NCI-H1436 treated with DMSO at 0.1 percent for 48 hours (cell line): ENCODE results near the gene MAPKAPK2.
"Not testable (repeated sequence)": the region's sequence is repeated elsewhere in the genome, so short reads cannot be mapped to it uniquely, and the experiment has no call there.

Experiments used
- DNase-seq: peaks from one replicate; lab custom pipeline; 2025; lab: John Stamatoyannopoulos, UW

The MAPKAPK2 gene

DNA sequence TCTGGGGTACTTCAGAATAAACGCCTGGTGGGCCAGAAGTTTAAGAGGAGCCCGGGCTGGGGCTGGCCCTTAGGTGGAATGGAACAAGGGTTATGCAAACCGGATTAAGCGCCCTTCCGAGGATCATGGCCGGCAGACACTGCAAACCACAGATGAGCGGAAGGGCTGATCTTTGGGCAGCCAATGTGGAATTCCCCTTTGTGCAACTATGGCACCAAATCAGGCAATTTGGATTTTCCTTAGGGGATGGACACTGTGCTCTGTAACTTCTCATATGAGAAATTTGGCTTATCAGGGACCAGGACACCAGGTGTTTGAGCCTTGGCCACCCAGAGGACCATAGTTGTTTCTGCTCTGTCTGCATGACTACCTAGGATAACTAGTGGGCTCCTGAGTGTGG is 93.3 kb downstream of the MAPKAPK2 start:
- no peak for DNase-seq

DNA sequence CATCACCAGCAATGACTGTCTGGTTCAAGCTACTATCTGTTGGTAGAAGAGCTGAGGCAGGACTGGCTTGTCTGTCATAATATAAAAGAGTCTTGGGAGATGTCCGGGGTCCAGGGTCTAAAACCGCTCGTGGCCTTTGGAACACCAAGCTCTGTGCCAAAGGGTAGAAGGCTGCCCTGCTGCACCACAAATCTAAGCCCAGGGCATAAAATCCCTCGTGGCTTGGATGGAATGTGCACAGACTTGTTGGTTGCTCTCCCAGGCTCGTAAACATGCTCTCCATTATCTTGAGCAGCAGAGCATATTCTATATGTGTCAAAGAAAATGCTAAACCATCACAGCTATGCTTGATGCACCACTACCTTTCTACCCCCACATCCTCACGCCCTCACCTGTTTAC is 94.2 kb downstream of the MAPKAPK2 start:
- not testable (repeated sequence) for DNase-seq

DNA sequence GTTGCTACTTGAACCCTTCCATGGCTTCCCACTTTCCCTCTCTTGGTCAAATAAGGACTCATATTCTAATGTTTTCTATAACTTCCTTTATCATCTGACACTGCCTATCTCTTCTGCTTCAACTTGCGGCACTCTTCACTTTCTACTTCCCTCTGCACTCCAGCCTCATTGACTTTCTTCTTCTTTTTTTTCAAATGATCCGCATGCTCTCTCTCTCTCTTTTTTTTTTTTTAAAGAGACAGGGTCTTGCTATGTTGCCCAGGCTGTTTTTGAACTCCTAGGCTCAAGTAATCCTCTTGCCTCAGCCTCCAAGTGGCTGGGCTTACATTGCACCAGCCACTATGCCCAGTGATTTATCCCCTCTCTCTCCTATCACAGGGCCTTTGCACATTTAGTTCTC is 94.9 kb downstream of the MAPKAPK2 start:
- DNase-seq = no peak

DNA sequence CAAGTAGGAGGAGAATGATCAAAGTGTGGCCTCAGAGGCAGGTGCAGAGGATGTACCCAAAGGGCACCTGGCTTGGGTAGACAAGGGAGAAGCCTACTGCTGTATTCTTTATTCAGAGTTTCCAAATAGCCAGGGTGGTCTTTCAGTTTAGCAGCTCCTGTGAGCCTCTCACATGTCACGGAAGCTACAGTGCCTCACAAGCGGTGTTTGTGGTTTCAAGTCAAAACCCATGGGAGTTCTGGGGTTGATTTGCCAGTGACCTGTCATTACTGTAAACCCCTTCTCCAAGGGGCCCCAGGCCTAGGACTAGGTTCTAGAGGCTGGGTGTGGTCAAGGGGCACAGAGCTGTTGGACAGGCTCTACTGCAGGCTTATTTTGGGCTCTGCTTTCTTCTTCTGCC is 97.7 kb downstream of the MAPKAPK2 start:
- DNase-seq = no peak

DNA sequence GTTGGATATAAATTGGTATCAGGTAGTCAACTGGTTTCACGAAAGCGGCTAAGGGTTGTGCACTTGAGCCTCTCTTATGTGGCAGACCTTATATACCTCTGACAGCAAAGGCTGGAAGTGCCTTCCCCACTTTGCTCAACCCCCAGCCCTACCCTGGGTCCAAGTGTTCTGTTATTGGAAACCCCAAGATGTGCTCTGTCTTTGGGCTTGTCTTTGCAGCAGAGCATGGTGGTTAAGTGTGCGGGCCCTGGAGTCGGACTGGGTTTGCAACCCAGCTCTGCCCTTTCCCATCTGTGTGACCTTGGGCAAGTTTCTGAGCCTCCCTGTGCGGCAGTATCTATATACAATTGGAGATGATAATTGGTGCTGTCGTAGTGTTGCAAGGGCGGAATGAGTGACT is 98.8 kb downstream of the MAPKAPK2 start:
- no peak for DNase-seq
